Body of pancreas (tissue), 4 donors: ENCODE measurements around the gene TFCP2L1. TPM values are rescaled to one million over a fixed set of nuclear protein-coding genes. Genes with fewer than 3 reads are reported as not detected.

Experiments used
- ATAC-seq: fragments of 150-250 bp; one replicate; pipeline ENCODE4 v1.9.1; 2016
- DNase-seq, 4 donors: peaks; one replicate each; pipeline ENCODE4 v3.0.0-alpha.2; 2019
- H3K27ac ChIP-seq, 4 donors: fragments of 200-600 bp; sonication (generic); 1 replicate in 3 of 4; 2 replicates in 1 of 4; pipeline versions ENCODE4 v1.5.1 to v1.6.1; 2016 to 2019; ENCODE audit warnings: mild to moderate bottlenecking in 1 of 4, mixed read lengths in 1 of 4, moderate library complexity in 1 of 4
- H3K27me3 ChIP-seq, 2 donors: fragments of 200-600 bp; sonication (generic); one replicate each; pipeline ENCODE4 v1.6.0; 2016; ENCODE audit warnings: mild to moderate bottlenecking in 1 of 2
- H3K36me3 ChIP-seq, 2 donors: fragments of 200-600 bp; sonication (generic); replicated peaks in 1 of 2; 2 replicates each; pipeline ENCODE4 v1.5.1; 2016; ENCODE audit warnings: low read depth in 2 of 2; ENCODE audit not compliant: insufficient read depth in 1 of 2
- H3K4me1 ChIP-seq: fragments of 200-600 bp; sonication (generic); one replicate; pipeline ENCODE4 v1.6.0; 2016
- H3K4me3 ChIP-seq, 2 donors: fragments of 200-600 bp; sonication (generic); 1 replicate in 1 of 2; 2 replicates in 1 of 2; pipeline ENCODE4 v1.5.1; 2016 to 2019
- H3K9me3 ChIP-seq, 3 donors: fragments of 200-600 bp; sonication (generic); 1 replicate in 2 of 3; 2 replicates in 1 of 3; pipeline ENCODE4 v1.5.1; 2016
- POLR2A ChIP-seq, 3 donors: fragments of 450-650 bp; IDR thresholded peaks; one replicate each; pipeline ENCODE4 v1.6.1; 2016; ENCODE audit warnings: antibody characterized with exemption in 3 of 3, mild to moderate bottlenecking in 2 of 3
- WGBS, 2 donors: methylation state at CpG; one replicate each; pipeline ENCODE4 v1.1.5; 2017; 5-methylcytosine and 5-hydroxymethylcytosine counted together
- intact Hi-C: fragments of 100-400 bp; cut with DNase I; formaldehyde crosslinking; loops from one replicate; pipeline ENCODE4 v1.15.1; 2023
- total RNA-seq, 2 donors: library from RNA; depleted of rRNA; stranded (reverse); fragments of >200 nt; gene quantifications; one replicate each; pipeline ENCODE4 v1.1.0, GENCODE V29; 2016
- TF ChIP-seq, protein P1 (sequence below), 7 experiments: fragments of 450-650 bp in 4 of 7; fragments of 200-600 bp in 3 of 7; sonication (generic) in 3 of 7; IDR thresholded peaks; one replicate each; pipeline ENCODE4 v1.5.1; 2016 to 2019; ENCODE audit warnings: antibody characterized with exemption in 7 of 7

The TFCP2L1 gene
- total RNA-seq, 2 donors from 2014 or later, result 4.6 to 8.3 TPM

GRCh38 chr2:121213386-121213785 lies 71.6 kb downstream of the TFCP2L1 start:
- H3K9me3 ChIP-seq, result no peaks in the 10 kb centered on the region
- DNase-seq, result no peak
- no peaks in the 10 kb centered on the region for H3K36me3 ChIP-seq
- intact Hi-C loops, result no loop called here
- H3K4me1 ChIP-seq, result peaks cover 16% of the 10 kb centered on the region
- H3K27ac ChIP-seq, result no peak overlapping the region
- 85 to 88% methylated on average over 6 to 8 of the region's 8 CpGs for WGBS, 2 donors
- no peak for ATAC-seq
- H3K27me3 ChIP-seq, result peaks cover 0 to 6% of the 10 kb centered on the region in 2 donors
- TF ChIP-seq, protein P1, sequence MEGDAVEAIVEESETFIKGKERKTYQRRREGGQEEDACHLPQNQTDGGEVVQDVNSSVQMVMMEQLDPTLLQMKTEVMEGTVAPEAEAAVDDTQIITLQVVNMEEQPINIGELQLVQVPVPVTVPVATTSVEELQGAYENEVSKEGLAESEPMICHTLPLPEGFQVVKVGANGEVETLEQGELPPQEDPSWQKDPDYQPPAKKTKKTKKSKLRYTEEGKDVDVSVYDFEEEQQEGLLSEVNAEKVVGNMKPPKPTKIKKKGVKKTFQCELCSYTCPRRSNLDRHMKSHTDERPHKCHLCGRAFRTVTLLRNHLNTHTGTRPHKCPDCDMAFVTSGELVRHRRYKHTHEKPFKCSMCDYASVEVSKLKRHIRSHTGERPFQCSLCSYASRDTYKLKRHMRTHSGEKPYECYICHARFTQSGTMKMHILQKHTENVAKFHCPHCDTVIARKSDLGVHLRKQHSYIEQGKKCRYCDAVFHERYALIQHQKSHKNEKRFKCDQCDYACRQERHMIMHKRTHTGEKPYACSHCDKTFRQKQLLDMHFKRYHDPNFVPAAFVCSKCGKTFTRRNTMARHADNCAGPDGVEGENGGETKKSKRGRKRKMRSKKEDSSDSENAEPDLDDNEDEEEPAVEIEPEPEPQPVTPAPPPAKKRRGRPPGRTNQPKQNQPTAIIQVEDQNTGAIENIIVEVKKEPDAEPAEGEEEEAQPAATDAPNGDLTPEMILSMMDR (IDR thresholded peaks at IDR 0.05), result no peak
- no peak for TF ChIP-seq POLR2A (IDR thresholded peaks at IDR 0.05)
- no peak overlapping the region for H3K4me3 ChIP-seq

- Histone ChIP-seq H3K4me3 (no peak overlapping the region), H3K4me1 (peaks cover 16% of the 10 kb centered on the region), H3K27ac (no peak overlapping the region), H3K36me3 (no peaks in the 10 kb centered on the region), H3K9me3 (no peaks in the 10 kb centered on the region), H3K27me3 (peaks cover 0 to 6% of the 10 kb centered on the region in 2 donors)
- intact Hi-C loops, result no loop called here
- ATAC-seq (no peak), DNase-seq (no peak)
- TF ChIP-seq, protein P1 (IDR thresholded peaks at IDR 0.05), result no peak
- TF ChIP-seq POLR2A (IDR thresholded peaks at IDR 0.05), result no peak
- 85 to 89% methylated on average over 10 to 33 of the region's 33 CpGs for WGBS, 2 donors
Measured at GRCh38 chr2:121212661-121213325, 72.2 kb downstream of the TFCP2L1 start.

- no peak for ATAC-seq
- DNase-seq, result no peak
- TF ChIP-seq POLR2A (IDR thresholded peaks at IDR 0.05), result no peak
- TF ChIP-seq, protein P1 (IDR thresholded peaks at IDR 0.05), result no peak
- H3K27me3 ChIP-seq, result peaks cover 0 to 6% of the 10 kb centered on the region in 2 donors
- no peaks in the 10 kb centered on the region for H3K9me3 ChIP-seq
- intact Hi-C loops, result no loop called here
- H3K27ac ChIP-seq, result no peak overlapping the region
- H3K36me3 ChIP-seq, result no peaks in the 10 kb centered on the region
- peaks cover 16% of the 10 kb centered on the region for H3K4me1 ChIP-seq
- 93% methylated on average over 8 of the region's 8 CpGs; no CpG with 5 or more reads in 1 of the 2 donors for WGBS, 2 donors
- no peak overlapping the region for H3K4me3 ChIP-seq
Measured at GRCh38 chr2:121211689-121212151, 73.3 kb downstream of the TFCP2L1 start.

DNA sequence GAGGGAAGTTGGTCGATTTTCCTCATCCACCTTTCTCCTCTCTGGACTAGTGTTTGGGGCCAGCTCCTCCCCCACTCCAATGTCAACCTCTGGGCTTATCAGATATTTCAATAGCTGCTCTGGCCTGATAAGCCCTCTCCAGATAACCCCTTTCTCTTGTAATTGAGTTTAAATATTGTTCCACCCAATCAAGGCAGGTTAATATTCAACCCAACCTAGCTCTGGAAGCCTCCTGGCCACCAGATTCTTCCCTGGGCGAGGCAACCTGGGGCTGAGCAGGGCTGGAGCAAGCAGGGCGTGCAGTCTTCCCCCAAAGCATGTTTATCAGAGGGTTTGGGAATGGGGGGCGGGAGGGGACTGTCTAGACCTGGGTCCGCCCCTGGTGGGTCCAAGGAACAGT lies 73.8 kb downstream of the TFCP2L1 start:
- intact Hi-C loops, result no loop called here
- H3K4me3 ChIP-seq, result no peak overlapping the region
- peaks cover 0 to 9% of the 10 kb centered on the region in 2 donors for H3K27me3 ChIP-seq
- no peaks in the 10 kb centered on the region for H3K36me3 ChIP-seq
- H3K27ac ChIP-seq, result no peak overlapping the region
- DNase-seq (peak; percentile 18 to 44 (median 32)), ATAC-seq (peak; percentile 74)
- no peaks in the 10 kb centered on the region for H3K9me3 ChIP-seq
- H3K4me1 ChIP-seq, result peaks cover 16% of the 10 kb centered on the region
- TF ChIP-seq, protein P1 (IDR thresholded peaks at IDR 0.05), result no peak
- TF ChIP-seq POLR2A (IDR thresholded peaks at IDR 0.05), result no peak
- 17 to 27% methylated on average over 3 to 5 of the region's 5 CpGs for WGBS, 2 donors

DNA sequence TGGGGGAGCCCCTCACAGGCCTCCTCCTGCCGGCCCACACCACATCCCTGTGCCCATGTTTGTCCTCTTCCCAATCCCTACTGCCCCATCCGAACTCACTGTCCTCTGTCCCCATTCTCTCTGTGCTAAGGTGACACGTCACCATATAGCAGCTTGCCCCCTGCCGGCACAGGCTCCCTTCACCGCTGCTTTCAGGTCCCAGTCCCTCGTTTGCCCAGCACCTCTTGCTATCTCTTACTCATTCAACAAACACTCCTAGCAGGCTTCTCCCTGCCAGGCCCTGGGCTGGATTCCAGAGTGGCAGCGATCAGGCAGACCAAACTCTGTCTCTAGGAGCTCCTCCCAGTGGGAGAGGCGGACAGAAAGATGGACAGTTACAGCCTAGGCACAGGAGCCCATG lies 74.3 kb downstream of the TFCP2L1 start:
- peak; percentile 48 to 79 (median 61) for DNase-seq
- 28 to 43% methylated on average over 8 of the region's 8 CpGs for WGBS, 2 donors
- TF ChIP-seq, protein P1 (IDR thresholded peaks at IDR 0.05), result peak in 4 of 7 experiments; percentile 2 to 29 (median 16)
- TF ChIP-seq POLR2A (IDR thresholded peaks at IDR 0.05), result no peak
- peaks cover 0 to 9% of the 10 kb centered on the region in 2 donors for H3K27me3 ChIP-seq
- no peaks in the 10 kb centered on the region for H3K36me3 ChIP-seq
- ATAC-seq, result peak; percentile 47
- peaks cover 16% of the 10 kb centered on the region for H3K4me1 ChIP-seq
- H3K9me3 ChIP-seq, result no peaks in the 10 kb centered on the region
- H3K27ac ChIP-seq, result no peak overlapping the region
- no peak overlapping the region for H3K4me3 ChIP-seq
- intact Hi-C loops, result no loop called here
